Measurements from ENCODE around the gene CALU.

CALU gene

DNA sequence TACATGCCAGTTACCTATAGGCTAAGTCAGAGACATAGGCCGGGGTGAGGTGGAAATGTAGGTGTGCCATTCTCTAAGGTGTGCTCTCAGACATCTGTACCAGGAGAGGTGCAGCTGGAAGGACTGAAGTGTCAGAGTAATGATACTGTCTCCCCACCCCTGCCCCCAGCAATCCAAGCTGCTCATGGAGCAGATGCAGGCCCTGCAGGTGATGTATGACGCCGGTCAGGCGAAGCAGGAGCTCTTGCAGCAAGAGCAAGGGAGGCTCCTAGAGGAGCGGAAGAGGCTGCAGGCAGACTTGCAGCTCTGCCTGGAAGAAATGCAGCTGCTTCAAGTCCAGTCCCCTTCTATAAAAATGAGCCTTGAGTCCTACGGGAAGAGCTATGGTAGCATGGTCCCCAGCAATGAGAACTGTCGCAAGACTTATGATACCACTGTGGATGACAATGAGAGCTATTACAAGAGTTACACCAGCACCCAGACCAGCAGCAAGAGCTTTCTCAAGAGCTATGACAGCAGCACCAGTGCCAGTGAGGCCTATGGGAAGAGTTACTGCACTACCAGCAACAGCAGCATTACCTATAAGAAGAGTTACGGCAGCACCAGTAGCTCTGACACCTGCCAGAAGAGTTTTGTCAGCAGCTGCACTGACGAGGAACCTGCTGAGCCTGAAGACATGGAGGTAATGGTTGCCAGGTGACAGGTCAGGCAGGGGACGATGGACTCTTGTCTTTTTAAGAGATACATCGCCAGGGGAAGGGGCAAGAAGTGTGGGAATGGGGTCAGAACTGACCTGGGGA, 72.7 kb downstream of the CALU start:
- DNase-seq (ENCODE audit: low spot score), result peak; percentile 49

DNA sequence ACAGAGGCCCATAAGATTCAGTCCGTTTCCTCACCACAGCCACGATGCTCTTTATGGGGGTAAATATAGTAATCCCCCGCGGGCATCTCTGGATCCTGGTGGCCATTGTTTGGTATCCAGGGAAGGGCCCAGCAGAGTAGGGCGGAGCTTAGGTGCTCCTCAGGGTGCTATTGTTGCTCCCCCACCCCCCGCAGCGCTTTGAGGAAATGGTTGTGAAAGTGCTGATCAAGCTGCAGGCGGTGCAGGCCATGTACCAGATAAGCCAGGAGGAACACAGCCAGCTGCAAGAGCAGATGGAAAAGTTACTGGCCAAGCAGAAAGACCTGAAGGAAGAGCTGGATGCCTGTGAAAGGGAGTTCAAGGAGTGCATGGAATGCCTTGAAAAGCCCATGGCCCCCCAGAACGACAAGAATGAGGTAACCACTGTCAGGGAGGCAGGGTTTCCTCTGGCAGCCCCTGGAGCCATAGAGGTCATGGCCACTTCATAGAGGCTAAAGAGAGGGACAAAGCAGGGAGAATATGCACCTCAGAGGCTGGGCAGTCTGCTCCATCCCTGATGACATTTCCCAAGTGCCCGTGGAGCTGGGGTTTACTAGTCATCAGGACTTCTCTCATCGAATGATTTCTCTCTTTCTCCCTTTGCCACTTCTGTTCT, 73.5 kb downstream of the CALU start:
- no peak for DNase-seq (ENCODE audit: low spot score)

DNA sequence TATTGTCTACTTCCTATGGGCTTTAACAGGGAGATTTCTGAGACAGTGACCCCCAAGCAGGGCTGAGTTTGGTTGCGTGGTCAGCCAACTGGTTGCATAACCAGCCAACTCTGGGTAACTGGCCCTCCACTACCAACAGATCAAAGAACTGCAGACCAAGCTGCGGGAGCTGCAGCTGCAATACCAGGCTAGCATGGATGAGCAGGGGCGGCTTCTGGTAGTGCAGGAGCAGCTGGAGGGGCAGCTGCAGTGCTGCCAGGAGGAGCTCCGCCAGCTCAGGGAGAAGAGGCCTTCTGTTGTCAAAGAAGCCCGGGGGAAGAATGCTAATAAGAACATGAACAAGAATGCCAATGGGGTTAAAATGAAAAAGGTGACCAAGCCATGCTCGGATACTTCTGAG, 75.3 kb downstream of the CALU start:
- DNase-seq (ENCODE audit: low spot score), result no peak

DNA sequence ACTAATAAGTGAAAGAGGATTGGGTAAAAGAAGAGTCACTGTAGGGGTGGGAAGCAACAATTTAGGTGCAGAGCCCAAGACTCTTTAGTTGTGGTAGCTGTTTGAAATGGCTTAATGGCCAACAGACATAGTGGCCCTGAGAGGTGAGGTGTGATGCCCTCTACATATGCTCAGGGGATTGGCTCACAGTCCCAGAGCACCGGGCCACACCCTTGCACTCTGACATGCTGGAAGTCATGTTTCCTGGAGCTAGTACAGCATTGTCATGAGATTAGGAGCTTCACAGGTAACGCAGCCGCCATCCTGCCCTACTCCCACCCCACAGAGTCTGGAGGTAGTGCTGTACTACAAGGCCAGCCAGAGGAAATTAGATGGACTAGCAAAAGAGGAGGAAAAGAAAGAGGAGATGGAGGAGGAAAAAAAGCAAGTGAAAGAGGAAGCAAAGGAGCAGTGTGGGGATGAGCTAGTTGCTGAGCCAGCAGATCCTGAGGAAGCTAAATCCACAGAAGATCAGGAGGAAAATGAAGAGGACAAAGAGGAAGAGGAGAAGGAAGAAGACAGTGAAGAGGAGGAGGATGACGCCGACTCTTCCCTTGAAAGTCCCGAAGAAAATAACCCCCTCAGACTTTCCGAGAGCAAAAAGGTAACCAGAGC, 76.3 kb downstream of the CALU start:
- no peak for DNase-seq (ENCODE audit: low spot score)

DNA sequence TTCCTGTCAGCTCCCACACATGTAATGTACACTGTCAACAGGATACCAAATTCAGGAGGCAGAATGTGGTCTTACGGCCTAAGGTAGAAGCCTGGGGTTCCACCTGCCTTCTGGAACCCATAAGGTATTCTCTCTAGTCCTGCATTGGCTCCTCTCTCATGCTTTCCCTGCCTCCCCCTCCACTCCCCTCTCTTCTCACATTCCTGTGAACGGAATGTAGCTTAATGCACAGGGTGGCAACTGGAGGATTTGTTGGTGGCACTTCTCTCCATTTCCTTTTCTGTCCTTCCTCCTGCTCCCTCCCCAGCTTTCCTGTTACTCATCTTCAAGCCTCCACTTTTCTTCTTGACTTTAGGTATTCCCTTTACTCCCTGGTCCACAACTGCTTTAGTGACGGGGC, 79.5 kb downstream of the CALU start:
- no peak for DNase-seq (ENCODE audit: low spot score)
